ENCODE measurements around the gene KIAA1671. TPM values are rescaled to one million over a fixed set of nuclear protein-coding genes. Genes with fewer than 3 reads are reported as not detected.

KIAA1671 gene
- total RNA-seq, 4 donors from 2014 or later = 14.2 to 34.2 (median 22.6) TPM

DNA sequence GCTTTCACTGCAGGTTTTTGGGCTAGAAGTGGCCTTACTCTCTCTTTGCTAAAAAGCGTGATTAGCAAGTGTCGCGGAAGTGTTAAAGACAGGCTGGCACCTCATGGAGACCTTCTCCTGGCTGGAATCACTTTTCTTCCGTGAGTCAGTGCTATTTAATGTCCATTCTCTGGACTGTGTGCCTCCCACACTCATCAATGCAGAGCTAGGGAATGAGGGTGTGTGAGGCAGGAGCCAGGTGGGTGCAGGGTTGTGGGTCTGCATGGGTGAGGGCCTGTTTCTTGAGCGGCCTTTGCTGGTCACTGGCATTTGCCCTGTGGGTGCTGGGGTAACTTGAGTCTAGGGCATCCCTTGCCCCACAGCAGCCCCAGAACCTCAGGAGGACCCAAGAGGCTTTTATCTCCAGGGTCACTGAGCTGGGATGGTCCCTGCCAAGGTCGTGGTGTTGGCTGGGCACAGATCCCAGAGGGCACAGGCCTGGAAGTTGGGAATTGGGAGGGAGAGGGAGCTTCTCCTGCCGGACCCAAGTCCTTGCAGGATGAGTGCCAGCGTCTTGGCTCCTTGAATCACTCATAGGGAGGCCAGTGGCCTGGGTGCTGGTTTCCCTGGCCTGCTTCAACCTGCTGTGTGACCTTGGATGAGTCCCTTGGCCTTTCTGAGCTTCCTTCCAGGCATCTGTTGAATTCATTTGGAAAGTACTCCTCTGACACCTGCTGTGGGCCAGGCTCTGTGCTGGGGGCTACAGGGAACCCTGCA, 30.0 kb downstream of the KIAA1671 start:
- Histone ChIP-seq H3K4me3 (no peak overlapping the region), H3K36me3 (no peaks in the 10 kb centered on the region), H3K4me1 (peaks cover 15 to 39% (median 27%) of the 10 kb centered on the region in 4 donors), H3K9me3 (no peaks in the 10 kb centered on the region), H3K27me3 (no peaks in the 10 kb centered on the region), H3K27ac (replicated peaks in 1 of 4) (peak overlapping the region; percentile 20 to 43 (median 36))
- no peak for DNase-seq (ENCODE audit: extremely low spot score)
- intact Hi-C loops (cut with DNase I) = no loop called here
- WGBS = 79% methylated on average over 7 of the region's 8 CpGs
- TF ChIP-seq POLR2AphosphoS5 (IDR thresholded peaks at IDR 0.05) = no peak
- TF ChIP-seq POLR2A (IDR thresholded peaks at IDR 0.05; ENCODE audit: low read depth) = no peak
- TF ChIP-seq, protein P1, sequence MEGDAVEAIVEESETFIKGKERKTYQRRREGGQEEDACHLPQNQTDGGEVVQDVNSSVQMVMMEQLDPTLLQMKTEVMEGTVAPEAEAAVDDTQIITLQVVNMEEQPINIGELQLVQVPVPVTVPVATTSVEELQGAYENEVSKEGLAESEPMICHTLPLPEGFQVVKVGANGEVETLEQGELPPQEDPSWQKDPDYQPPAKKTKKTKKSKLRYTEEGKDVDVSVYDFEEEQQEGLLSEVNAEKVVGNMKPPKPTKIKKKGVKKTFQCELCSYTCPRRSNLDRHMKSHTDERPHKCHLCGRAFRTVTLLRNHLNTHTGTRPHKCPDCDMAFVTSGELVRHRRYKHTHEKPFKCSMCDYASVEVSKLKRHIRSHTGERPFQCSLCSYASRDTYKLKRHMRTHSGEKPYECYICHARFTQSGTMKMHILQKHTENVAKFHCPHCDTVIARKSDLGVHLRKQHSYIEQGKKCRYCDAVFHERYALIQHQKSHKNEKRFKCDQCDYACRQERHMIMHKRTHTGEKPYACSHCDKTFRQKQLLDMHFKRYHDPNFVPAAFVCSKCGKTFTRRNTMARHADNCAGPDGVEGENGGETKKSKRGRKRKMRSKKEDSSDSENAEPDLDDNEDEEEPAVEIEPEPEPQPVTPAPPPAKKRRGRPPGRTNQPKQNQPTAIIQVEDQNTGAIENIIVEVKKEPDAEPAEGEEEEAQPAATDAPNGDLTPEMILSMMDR (IDR thresholded peaks at IDR 0.05) = no peak
- TF ChIP-seq EP300 (IDR thresholded peaks at IDR 0.05) = no peak

DNA sequence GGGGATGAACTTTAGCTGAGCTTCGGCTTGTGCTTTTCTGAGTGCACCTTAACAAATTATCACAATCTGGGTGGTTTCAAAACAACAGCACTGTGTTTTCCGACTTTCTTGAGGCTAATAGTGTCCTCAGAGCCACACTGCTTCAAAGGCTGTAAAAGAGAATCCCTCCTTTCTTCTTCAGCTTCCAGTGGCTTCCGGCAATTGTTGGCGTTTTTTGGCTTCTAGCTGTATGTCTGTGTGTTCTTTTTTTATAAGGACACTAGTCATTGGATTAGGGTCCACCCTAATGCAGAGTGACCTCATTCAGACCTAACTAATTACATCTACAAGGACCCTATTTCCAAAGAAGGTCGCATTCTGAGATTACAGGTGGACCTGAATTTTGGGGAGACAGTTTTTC, 30.6 kb downstream of the KIAA1671 start:
- DNase-seq (ENCODE audit: extremely low spot score) = no peak
- H3K36me3 ChIP-seq = no peaks in the 10 kb centered on the region
- TF ChIP-seq POLR2A (IDR thresholded peaks at IDR 0.05; ENCODE audit: low read depth) = no peak
- TF ChIP-seq POLR2AphosphoS5 (IDR thresholded peaks at IDR 0.05) = peak in 1 of 2 donors; percentile 13
- no peak overlapping the region for H3K4me3 ChIP-seq
- H3K4me1 ChIP-seq = peaks cover 9 to 35% (median 20%) of the 10 kb centered on the region in 4 donors
- intact Hi-C loops (cut with DNase I) = no loop called here
- no peaks in the 10 kb centered on the region for H3K9me3 ChIP-seq
- WGBS = 79% methylated on average over 5 of the region's 5 CpGs
- H3K27me3 ChIP-seq = no peaks in the 10 kb centered on the region
- H3K27ac ChIP-seq (replicated peaks in 1 of 4) = peak overlapping the region; percentile 20 to 43 (median 36)

DNA sequence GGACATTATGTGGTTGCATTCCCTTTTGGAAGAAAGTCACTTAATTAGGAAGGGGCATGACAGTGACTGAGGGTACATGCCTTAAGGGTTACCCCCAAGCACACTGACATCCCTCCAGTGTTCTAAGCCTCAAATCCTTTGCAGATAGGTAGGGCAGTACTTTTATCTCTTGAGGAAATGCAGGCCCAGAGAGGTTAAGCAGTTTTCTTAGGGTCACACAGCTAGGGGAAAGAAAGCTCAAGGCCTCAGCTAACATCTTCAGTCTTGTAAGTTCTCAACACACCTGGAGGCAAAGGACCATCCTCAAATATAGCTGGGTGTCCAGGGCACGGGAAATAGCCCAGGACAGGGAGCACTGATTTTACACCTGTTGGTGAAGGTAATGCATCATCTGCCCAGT, 31.6 kb downstream of the KIAA1671 start:
- Histone ChIP-seq H3K4me3 (no peak overlapping the region), H3K4me1 (peaks cover 11 to 35% (median 18%) of the 10 kb centered on the region in 4 donors), H3K27me3 (no peaks in the 10 kb centered on the region), H3K27ac (replicated peaks in 1 of 4) (no peak overlapping the region), H3K36me3 (no peaks in the 10 kb centered on the region), H3K9me3 (no peaks in the 10 kb centered on the region)
- 100% methylated on average over 1 of the region's 1 CpG for WGBS
- TF ChIP-seq EP300 (IDR thresholded peaks at IDR 0.05) (no peak), POLR2A (IDR thresholded peaks at IDR 0.05; ENCODE audit: low read depth) (no peak), POLR2AphosphoS5 (IDR thresholded peaks at IDR 0.05) (no peak)
- TF ChIP-seq, protein P1 (IDR thresholded peaks at IDR 0.05) = no peak
- no peak for DNase-seq (ENCODE audit: extremely low spot score)
- intact Hi-C loops (cut with DNase I) = no loop called here

DNA sequence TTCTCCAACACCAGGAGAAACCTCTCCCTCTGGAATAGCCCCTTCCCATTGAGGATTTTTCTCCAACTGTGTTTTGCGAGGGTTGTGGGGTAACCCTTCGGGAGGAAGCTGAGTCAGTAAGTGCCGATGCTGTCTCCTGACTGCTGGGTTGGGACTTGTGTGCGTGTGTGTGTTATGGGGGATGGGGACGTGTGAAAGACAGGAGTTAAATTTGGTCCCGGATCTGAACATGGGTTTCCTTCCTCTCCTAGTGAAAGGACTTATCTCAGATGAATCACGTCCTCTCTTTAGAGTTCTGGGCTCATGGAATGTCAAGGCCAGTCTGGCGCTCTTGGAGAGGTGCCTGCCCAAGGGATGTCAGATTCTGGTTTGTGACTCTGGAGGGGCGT, 33.3 kb downstream of the KIAA1671 start:
- Histone ChIP-seq H3K36me3 (no peaks in the 10 kb centered on the region), H3K4me3 (peak overlapping the region in 1 of 4 donors; percentile 28), H3K27ac (replicated peaks in 1 of 4) (peak overlapping the region; percentile 31 to 70 (median 54)), H3K4me1 (peaks cover 28 to 51% (median 35%) of the 10 kb centered on the region in 4 donors), H3K27me3 (no peaks in the 10 kb centered on the region), H3K9me3 (no peaks in the 10 kb centered on the region)
- no peak for DNase-seq (ENCODE audit: extremely low spot score)
- TF ChIP-seq EP300 (IDR thresholded peaks at IDR 0.05) (no peak), POLR2AphosphoS5 (IDR thresholded peaks at IDR 0.05) (peak; percentile 26 to 59), POLR2A (IDR thresholded peaks at IDR 0.05; ENCODE audit: low read depth) (no peak)
- TF ChIP-seq, protein P1 (IDR thresholded peaks at IDR 0.05) = no peak
- WGBS = 58% methylated on average over 9 of the region's 9 CpGs
- intact Hi-C loops (cut with DNase I) = no loop called here

DNA sequence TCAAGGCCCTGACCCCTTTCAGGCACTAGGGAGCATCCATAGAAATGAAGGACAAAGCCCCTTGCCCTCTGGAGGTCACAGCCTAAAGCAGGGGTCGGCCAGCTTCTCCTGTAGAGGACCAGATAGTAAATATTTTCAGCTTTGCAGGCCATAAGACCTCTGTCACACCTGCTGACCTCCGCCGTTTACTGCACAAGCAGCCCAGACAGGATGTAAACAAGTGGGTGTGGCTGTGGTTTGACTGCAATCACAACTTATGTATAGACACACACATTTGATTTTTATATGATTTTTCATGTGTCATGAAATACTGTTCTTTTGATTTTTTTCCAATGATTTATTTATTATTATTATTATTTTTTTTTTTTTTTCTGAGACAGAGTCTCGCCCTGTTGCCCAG, 34.3 kb downstream of the KIAA1671 start:
- H3K9me3 ChIP-seq = no peaks in the 10 kb centered on the region
- 77% methylated on average over 4 of the region's 4 CpGs for WGBS
- TF ChIP-seq POLR2A (IDR thresholded peaks at IDR 0.05; ENCODE audit: low read depth) = no peak
- H3K4me1 ChIP-seq = peaks cover 37 to 61% (median 40%) of the 10 kb centered on the region in 4 donors
- H3K27ac ChIP-seq (replicated peaks in 1 of 4) = no peak overlapping the region
- no peaks in the 10 kb centered on the region for H3K27me3 ChIP-seq
- no peak overlapping the region for H3K4me3 ChIP-seq
- intact Hi-C loops (cut with DNase I) = no loop called here
- no peak for DNase-seq (ENCODE audit: extremely low spot score)
- no peaks in the 10 kb centered on the region for H3K36me3 ChIP-seq

All from esophagus muscularis mucosa (tissue), 4 donors.